ENCODE measurements around the gene TSEN15.
"Not testable (repeated sequence)": the region's sequence is repeated elsewhere in the genome, so short reads cannot be mapped to it uniquely, and the experiment has no call there.

The TSEN15 gene

DNA sequence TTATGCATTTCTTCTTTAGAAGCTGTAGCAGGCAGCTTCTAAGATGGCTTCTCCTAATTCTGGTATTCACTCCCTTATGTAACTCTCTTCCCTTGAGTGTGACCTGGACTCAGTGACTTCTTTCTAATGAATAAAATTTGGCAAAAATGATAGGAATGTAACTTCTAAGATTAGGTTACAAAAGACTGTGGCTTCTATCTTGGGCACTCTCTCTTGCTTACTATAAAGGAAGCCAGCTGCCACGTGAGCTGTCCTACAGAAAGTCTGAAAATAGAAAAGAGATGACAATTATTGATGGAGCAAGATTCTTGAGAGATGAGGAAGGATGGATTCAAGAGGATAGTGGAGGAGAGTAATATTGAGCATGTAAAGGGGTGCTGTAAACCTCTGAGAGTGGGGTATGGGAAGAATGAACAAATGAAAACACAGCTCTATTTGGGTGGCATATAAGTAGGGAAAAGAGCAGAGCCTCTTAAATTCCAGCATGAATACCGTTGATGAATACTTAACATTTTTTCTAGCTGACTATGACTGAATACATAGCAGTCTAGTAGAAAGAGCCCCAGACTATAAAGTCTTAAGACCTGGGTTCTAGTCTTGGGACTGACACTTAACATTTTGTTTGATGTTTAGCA, 5.5 kb downstream of the TSEN15 start:
- DNase-seq, result no peak

DNA sequence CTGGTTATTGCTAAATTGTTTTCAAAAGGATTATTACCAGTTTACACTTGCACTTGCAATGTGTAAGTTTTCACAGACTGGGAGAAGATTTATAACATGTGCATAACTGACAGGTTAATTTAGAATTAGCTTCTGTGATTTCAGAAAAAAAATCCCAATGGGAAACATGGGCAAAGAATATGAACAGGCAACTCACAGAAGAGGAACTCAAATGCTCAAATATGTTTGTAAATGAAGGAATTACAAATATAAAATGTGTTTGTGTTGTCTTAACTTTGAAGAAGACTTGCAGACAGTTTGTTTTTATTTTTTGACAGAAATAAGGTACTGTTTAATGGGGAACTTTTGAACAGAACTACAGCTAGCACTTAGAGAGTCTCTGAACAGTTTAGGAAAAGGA, 8.4 kb downstream of the TSEN15 start:
- no peak for DNase-seq

DNA sequence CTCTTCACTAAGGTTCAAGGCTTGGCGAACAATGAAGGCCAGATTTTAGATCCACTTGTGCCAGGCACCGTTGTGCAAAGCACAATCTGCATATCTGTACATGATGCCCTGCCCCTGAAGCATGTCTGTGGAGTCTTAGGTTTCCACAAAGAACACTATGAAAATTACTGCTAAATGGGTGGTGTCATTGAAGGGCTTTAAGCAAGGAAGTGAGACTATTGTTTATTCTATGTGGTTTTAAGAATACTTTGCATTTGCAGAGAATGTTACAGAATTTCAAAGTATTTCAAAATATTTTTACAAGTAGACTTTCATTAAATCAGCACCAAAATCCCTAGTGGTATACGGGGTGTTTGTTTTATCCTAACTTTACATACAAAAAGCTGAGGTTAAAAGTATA, 8.8 kb downstream of the TSEN15 start:
- no peak for DNase-seq

DNA sequence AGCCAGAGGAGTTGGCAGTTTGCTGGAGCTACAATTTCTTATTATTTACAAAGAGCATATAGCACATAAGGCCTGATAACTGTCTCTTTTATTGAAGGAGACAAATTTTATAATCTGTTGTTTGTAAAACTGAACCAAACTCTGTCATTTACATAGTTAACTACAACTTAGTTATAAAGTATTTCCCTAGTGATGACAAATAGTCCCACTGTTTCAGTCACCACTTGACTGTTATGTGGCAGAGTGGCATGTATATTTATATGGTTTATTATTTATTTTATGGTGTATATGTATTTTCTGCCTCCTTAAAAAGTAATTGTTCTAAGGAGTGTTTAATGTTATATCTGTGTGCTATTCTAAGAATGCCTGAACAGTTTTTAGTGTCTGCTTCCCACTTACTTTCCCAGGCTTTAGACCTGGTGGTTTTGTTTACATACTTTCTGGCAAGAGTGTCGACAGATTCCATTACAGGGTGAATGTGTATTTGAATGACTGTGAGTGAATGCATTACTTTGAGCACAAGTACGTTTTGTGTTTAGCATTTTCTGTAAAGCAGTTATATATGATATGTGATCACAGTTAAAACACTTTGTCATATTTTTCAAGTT, 10.0 kb downstream of the TSEN15 start:
- no peak for DNase-seq

DNA sequence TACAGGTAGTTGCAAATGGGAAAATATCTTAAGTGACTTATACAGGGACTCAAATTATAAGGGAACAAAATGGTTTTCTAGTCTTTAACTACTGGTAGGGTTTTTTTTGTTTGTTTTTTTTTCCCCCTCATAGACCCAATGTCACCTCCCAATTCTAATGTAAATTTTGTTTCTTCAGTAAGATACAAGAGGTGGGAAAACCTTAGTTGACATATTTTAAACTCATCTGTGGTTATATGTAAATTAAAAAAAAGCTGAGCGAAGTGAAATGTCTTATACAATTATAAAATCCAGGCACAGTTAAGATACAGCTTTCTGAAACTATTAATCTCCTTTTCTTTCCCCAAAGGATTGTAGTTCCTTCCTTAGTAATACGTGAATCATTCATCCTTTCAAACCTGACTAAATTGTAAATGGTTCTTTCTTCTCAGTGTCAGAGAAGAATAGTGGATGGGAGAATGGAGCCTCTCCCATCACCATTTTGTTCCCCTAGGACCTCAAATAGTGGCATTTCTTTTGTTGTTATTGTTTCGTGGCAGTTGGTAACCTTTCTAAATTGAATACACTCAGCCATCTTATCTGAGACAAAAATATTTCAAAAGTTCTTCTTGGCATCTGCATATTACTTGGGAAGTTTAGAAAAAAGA, 11.2 kb downstream of the TSEN15 start:
- no peak for DNase-seq

DNA sequence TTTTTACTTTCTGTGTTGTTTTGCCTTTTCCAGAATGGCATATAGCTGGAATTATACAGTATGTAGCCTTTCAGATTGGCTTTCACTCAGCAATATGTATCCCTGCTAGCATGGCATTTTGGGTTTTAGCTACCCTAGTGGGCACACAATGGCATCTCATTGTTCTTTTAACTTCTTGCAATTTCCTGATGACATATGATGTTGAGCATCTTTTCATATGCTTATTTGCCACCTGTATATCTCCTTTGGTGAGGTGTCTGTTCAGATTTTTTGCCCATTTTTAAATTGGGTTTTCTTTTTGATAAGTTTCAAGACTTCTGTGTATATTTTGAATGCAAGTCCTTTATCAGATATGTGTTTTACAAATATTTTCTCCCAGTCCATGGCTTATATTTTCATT, 14.0 kb downstream of the TSEN15 start:
- no peak for DNase-seq

DNA sequence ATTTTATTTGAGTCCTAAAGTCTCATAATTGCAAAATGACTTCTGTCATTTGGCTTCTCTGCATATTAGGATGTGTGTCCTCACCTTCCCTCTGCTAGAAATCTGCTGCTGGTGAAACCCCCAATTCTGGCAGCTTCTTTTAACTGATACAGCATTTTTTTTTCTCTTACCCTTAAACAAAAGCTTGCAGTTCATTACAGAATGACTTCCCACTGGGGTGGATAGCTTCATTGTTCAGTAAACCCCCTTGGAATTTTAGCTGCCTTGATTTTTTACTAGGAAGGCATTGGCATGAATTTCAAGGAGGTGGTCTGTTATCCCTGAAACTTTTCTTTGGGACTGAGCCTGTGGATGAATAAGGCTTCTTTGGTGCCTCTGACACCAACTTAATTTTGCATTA, 16.8 kb downstream of the TSEN15 start:
- DNase-seq, result no peak

DNA sequence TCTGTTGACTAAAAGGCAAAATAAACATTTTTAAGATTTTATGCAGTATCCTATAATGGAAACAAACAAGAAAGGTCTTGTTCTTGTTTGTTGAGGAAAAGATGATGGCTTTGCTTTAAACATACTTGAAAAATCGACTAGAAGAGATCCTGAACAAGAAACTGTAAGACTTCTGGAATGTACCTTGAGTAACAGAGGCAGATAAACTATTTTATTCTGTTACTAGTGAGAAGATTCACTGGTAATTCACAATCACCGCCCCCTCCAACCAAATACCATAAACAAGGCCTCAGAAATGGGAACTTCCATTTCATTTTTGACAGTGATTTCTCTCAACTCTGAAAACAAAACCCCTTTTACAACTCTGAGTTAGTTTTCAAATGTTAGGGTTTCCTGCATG, 18.1 kb downstream of the TSEN15 start:
- no peak for DNase-seq

DNA sequence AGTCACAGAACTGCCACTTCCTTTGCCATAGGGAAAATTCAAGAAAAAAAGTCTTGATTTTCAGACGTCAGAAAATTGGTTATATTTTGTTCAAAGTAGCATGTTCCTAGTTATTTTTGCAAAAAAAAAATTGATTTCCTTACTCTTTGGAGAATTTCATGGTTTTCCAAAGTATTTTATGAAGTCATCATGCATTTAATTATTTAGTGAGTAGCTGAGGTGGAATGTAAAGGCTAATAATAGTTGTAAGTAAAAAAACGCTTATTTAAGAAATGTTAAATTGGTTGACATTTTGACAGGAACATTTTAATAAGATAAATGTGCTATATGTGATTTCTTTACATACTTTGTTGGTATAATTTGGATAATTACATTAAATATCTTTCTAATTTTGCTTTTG, 20.8 kb downstream of the TSEN15 start:
- no peak for DNase-seq

DNA sequence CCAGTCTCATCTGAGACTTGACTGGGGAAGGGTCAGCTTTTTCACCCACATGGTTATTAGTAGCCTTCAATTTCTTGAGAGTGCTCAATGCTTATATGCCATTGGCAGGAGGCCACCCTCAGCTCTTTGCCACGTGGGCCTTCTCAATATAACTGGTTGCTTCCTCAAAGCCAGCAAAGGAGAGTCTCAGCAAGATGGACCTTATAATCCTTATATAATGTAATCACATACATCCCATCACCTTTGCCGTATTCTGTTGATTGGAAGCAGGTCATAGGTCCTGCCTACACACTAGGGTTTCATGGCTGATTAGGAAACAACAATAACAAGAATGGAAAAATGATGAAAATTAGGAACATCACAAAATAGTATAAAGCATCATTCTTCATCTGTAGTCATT, 22.9 kb downstream of the TSEN15 start:
- no peak for DNase-seq

DNA sequence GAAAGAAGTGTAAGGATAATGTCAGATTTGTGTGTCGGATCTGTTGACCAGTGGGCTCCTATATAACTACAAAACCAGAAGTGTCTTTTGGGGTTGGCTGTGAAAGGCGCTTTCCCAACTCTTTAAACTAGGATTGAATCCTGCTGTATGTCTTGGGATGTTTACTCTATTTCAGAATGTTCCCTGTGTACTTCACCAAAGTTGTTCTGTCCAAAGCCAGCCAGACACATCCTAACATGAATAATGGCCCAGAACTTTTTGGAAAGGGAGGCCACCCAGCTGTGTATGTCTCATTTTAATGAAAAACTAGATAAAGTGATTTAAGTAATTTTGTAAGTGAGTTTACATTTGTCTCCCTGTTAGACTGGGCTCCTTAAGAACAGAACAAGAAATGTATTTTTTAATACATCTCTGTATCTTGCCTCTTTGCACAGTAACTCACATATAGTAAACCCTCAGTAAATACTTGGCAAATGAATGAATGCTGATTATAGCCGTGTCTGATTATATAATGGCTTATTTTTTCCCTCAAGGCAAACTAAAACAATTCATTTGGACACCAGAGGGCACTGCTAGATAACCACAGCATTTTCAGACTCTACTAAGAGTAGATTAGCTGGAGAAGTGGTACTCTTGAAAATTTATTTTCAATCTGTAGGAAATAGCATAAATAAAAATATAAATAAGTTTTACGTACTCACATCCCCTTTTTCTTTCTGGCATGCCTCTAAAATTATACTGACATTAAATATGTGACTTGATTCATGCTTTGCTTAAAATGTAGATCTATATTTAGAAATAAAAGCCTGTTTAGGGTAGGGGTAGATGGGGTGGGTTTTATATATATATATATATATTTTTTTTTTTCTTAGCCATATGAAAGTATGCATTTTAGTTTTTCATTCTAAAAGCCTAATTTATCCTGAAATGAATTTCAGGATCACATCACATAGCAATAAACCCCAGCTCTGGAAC, 23.8 kb downstream of the TSEN15 start:
- DNase-seq, result no peak

DNA sequence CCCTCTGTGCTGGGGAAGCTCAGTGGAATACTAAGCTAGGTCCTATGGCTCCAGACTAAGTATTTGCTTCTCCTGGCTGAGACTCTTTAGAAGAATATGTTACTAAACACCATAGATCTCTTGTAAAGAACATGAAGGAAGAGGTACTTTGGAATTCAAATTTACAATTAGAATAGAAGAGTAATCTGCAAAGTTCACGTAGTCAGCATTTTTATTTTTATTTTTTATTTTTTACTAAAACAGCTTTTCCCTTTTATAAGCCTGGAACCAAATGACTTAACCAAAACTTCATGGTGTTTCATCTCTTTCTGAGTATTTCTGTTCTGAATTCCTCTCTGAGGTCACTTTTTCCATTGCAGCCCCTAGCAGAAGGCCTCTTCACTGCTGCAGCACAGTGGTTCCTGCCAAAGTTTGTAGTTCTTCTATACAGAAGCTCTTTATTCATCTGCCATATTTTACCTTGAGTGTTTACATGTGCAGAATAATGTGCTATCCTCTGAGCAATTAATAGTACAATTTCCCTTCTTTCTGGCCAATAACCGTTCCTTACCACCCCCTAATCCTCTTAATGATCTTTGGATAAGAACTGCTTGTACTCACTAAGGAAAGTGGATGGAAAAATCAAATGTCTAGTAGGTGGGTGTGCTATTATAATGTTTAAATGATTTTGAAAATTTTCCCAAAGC, 27.2 kb downstream of the TSEN15 start:
- no peak for DNase-seq

DNA sequence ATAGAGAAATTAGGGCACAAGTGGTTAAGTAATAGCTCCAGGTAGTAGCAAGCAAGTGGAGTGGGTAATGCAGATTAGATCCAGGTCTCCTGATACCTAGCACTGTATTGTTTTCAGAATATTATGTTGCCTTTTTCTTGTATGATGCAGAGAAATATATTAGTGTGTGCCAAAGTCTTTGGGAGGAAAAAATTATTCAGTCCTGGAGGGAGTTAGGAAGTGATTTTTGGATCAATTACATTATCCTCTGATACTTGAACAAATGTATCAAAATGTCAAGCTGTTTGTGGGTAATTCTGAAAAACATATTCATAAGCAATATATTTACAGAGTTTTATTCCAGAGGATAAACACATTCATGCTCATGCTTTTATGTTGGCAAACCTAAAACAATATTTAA, 28.8 kb downstream of the TSEN15 start:
- DNase-seq, result no peak

DNA sequence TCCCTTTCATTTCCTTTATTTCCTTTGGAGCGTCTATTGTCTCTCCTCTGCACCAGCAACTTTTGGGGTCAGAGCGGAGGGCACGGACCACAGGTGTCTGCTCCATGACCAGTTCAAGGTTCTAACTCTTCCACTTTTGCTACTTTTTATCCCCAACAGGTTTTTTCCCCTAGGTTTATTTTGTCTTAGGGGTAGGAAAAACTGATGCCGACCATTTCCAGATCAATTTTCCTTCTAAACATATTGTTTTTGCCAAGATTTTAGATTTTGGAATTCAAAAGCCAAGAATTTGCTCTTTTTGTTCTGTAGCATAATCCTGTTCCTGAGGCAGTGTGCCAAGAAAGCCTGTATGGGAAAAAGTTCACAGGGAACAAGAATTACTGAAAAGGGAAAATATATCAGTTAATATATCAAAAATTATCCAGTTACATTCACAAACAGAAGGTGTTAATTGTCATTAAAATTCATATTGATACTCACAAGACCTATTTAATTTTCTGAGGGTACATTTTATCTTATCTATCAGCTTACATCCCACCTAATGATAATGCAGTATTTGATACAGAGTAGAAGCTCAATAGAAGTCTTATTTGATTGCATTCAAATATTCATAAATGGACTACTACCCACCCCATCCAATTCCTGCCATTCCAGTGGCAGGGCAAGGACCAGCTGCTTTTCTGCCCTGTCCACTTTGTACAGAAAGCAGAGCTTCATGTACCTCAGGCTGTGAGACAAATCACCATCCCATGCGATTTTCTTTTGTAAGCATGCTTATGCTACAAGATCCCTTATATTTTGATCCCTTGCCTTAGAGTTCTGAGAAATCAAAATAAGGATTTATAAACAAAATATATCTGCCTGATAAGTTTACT, 31.2 kb downstream of the TSEN15 start:
- DNase-seq, result no peak

DNA sequence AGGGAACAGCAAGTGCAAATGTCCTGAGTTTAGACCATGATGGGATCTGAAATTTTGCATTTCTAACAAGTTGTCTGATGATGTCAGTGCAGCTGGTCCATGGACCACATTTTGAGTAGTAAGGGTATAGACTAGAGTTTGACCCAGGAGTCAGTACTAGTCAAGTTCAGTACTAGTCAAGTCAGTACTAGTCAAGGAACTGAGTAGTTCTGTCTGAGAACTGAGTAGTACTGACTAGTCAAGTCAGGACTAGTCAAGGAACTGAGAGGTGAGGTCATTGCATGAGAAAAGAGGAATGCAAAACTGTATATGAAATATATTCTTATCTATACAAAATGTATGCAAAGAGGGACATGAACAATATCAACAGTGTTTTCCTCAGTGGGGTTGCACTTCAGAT, 34.1 kb downstream of the TSEN15 start:
- DNase-seq, result no peak

DNA sequence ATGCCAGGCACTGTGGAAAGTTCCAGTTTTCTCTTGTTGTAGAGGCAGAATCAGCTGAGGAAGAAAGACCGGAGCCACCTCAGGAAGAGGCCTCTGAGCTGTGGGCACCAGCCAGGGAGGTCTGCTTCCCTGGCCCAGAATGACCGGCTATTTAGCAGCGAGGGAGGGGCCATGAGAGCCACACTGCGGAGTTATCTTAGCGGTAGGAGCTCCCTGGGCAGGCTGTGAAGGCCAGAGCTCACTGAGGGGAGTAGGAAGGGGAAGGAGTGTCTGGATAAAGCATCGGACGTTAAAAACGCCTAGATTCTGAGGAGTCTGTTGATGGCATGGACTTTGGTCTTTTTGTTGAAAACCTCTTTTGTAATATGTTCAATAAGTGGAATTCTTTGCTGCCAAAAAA, 36.5 kb downstream of the TSEN15 start:
- no peak for DNase-seq

DNA sequence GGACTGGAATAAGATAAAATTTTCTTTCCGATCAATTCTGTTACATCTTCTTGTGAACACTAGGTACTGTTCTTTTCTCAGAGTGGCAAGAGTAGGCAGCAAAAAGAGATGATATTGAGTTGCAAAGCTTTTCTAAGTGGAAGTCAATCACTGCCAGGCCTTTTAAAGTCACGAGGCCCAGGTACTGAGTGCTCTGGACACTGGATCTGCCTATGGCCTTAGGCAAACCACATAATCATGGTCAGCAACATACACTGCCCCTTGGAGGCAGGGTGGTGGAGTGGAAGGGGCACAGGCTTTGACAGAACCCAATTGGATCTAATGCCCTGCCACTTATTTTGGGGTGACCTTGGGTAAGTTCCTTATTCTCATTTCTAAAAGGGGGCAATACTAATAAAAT, 41.5 kb downstream of the TSEN15 start:
- no peak for DNase-seq

DNA sequence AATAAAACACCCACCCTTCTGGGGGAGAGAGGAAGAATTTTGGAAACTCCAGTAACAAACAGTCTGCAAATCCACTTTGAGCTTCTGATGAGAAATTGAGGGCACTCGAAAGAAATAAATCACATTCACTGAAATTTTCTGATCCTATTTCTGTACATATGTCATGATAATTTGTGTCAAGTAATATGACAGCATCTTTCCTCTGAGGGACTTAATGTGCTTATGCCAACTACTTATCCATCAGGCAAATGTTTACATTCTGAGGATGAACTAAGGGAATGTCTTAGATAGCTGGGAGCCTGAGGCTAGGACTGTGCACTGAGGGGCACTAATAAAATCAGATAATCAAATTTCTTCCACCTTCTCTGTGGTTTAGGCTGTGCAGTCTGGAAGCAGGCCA, 44.5 kb downstream of the TSEN15 start:
- DNase-seq, result no peak

DNA sequence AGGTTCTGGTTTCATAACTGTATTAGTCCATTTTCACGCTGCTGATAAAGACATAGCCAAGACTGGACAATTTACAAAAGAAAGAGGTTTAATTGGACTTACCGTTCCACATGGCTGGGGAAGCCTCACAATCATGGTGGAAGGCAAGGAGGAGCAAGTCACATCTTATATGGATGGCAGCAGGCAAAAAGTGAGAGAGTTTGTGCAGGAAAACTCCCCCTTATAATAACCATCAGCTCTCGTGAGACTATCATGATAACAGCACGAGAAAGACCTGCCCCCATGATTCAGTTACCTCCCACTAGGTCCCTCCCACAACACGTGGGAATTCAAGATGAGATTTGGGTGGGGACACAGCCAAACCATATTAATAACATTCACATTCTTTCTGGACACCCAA, 45.0 kb downstream of the TSEN15 start:
- DNase-seq, result not testable (repeated sequence)

DNA sequence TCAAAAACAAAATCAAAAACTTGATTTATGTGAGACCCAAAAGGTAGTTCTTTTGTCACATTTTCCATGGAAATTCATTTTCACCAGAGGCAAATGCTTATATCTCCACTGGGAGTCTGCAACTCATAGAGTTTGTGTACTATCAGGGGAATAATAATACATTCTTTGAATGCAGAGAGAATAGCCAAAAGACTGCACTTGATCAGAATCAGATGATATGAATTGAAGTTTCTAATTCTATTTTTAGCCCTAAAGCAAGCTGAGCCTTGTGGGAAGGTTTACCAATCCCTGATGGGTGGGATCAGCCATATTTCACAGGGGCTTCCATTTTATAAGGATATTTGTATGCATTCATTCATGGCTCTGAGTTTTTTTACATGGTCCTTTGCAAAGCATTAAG, 49.6 kb downstream of the TSEN15 start:
- DNase-seq, result no peak

DNA sequence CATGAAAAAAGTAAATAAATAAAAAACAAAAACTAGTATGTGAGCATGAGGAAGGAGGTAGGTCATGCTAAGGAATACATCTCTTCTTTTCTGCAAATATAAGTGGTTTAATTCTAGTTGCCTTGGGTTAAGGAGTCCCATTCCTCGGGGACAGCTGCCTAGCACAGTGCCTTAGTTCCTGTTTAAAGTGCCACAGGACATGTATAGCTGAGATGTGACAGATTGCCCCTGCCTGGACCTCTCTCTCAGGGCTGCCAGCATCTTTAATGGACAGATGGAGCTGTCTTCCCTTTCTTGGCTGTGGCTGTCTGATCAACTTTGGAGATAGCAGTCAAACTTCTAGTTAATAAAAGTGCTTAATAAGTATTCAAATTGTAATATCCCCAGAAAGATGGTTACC, 50.0 kb downstream of the TSEN15 start:
- DNase-seq, result no peak

All from cortex of kidney (tissue), 1 donor.